ENCODE data around the gene RPL41.
A peak's percentile ranks its signal among the peaks of the same experiment; 100 is the strongest.
"Not testable (repeated sequence)": the region's sequence is repeated elsewhere in the genome, so short reads cannot be mapped to it uniquely, and the experiment has no call there.

Gene RPL41

DNA sequence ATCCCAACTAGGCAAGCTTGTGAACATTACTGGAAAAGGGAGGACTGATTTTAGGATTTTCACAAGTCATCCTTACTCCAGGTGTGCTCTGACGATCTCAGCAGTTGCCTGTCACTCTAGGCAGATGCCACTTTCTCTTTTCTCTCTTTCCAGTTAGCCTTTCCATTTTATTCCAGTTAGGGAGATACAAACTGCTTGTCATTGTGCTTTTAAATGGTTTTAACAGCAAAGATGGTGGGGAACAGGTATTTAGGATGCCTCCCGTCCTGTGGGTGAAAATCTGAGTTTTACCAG lies 10.9 kb upstream of the RPL41 start:
- Histone ChIP-seq H3K36me3 (ENCODE audit: insufficient read depth, low read length) (peaks cover 43% of the 10 kb centered on the region), H3K4me1 (ENCODE audit: insufficient read depth, low read length) (peaks cover 23% of the 10 kb centered on the region), H3K9me3 (ENCODE audit: low read length) (no peaks in the 10 kb centered on the region), H2AFZ (ENCODE audit: low read depth, low read length) (no peak overlapping the region), H3K27me3 (ENCODE audit: insufficient read depth, low read length) (no peaks in the 10 kb centered on the region), H3K4me3 (ENCODE audit: low read length) (peak overlapping the region; percentile 66)

DNA sequence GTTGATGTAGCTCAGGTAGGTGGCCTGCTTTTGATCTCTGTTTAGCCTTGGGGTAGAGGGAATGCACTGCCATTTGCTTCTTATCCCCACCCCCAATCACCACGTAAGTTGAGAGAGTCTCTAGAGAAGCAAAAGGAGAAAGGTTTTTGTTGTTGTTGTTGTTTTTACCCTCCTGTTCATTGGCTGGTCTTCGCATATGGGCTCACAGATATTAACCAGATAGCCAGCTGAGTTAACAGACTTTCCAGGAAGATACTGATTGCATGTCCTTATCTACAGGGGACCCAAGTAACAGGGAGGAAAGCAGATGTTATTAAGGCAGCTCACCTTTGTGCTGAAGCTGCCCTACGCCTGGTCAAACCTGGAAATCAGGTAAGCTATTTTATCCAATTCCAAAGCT lies 9.2 kb upstream of the RPL41 start:
- H3K36me3 ChIP-seq (ENCODE audit: insufficient read depth, low read length): peaks cover 58% of the 10 kb centered on the region
- no peak overlapping the region for H2AFZ ChIP-seq (ENCODE audit: low read depth, low read length)
- peaks cover 23% of the 10 kb centered on the region for H3K4me1 ChIP-seq (ENCODE audit: insufficient read depth, low read length)
- no peaks in the 10 kb centered on the region for H3K27me3 ChIP-seq (ENCODE audit: insufficient read depth, low read length)
- H3K9me3 ChIP-seq (ENCODE audit: low read length): no peaks in the 10 kb centered on the region
- H3K4me3 ChIP-seq (ENCODE audit: low read length): no peak overlapping the region

DNA sequence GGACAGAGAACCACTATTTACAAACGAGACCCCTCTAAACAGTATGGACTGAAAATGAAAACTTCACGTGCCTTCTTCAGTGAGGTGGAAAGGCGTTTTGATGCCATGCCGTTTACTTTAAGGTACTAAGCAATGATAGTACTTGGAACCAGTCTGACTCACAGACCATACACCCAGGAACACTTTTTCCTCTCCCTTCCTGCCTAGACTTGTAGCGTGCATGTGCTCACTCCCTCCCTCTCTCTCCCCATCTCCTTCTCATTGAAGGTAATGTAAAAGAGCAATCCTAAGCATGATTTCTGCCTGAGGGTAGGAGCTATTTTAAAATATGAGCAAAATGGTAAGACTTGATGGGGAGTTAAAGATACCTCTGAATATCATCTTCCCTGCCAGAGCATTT lies 5.9 kb upstream of the RPL41 start:
- Histone ChIP-seq H2AFZ (ENCODE audit: low read depth, low read length) (no peak overlapping the region), H3K9me3 (ENCODE audit: low read length) (no peaks in the 10 kb centered on the region), H3K4me1 (ENCODE audit: insufficient read depth, low read length) (peaks cover 8% of the 10 kb centered on the region), H3K4me3 (ENCODE audit: low read length) (no peak overlapping the region), H3K36me3 (ENCODE audit: insufficient read depth, low read length) (peaks cover 73% of the 10 kb centered on the region), H3K27me3 (ENCODE audit: insufficient read depth, low read length) (no peaks in the 10 kb centered on the region)

DNA sequence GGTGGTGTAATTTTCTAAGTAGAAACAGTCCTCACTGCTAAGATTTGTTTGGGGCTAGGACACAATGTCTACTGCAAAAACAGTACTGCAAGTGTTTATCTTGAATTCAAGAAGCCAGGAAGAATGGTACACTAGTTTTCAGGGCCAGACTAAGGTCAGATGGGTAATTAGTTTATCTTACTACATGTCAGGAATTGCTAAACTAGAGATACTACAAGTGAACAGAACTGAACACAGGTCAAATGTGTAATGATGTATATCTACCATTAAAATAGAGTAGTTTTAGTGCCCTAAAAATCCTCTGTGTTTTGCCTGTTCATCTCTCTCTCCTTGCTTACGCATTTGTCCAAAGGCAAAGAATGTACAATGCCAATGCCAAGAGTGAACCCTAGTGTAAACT lies 2.3 kb upstream of the RPL41 start:
- no peaks in the 10 kb centered on the region for H3K27me3 ChIP-seq (ENCODE audit: insufficient read depth, low read length)
- no peak overlapping the region for H2AFZ ChIP-seq (ENCODE audit: low read depth, low read length)
- H3K9me3 ChIP-seq (ENCODE audit: low read length): no peaks in the 10 kb centered on the region
- peaks cover 47% of the 10 kb centered on the region for H3K36me3 ChIP-seq (ENCODE audit: insufficient read depth, low read length)
- peaks cover 9% of the 10 kb centered on the region for H3K4me1 ChIP-seq (ENCODE audit: insufficient read depth, low read length)
- no peak overlapping the region for H3K4me3 ChIP-seq (ENCODE audit: low read length)

DNA sequence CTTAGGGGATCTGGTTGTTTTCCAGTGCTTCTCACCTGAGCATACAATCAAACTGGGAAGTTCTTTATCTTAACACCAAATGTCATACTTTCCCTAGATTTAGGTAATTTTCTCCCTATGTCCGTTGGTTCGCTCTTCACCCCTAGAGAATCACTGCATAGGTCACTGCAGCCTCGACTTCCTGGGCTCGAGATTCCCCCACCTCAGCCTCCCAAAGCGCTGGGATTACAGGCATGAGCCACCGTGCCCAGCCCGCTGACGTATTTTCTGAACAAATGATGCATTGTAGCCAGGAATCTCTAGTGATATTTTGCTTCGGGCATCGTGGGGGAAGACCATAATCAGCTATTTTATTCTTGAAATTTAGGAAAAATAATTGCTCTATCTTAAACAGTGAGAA lies 1.1 kb upstream of the RPL41 start:
- H3K27me3 ChIP-seq (ENCODE audit: insufficient read depth, low read length): no peaks in the 10 kb centered on the region
- peak overlapping the region; percentile 83 for H2AFZ ChIP-seq (ENCODE audit: low read depth, low read length)
- H3K36me3 ChIP-seq (ENCODE audit: insufficient read depth, low read length): peaks cover 41% of the 10 kb centered on the region
- H3K9me3 ChIP-seq (ENCODE audit: low read length): no peaks in the 10 kb centered on the region
- H3K4me1 ChIP-seq (ENCODE audit: insufficient read depth, low read length): peaks cover 18% of the 10 kb centered on the region
- peak overlapping the region; percentile 64 for H3K4me3 ChIP-seq (ENCODE audit: low read length)

DNA sequence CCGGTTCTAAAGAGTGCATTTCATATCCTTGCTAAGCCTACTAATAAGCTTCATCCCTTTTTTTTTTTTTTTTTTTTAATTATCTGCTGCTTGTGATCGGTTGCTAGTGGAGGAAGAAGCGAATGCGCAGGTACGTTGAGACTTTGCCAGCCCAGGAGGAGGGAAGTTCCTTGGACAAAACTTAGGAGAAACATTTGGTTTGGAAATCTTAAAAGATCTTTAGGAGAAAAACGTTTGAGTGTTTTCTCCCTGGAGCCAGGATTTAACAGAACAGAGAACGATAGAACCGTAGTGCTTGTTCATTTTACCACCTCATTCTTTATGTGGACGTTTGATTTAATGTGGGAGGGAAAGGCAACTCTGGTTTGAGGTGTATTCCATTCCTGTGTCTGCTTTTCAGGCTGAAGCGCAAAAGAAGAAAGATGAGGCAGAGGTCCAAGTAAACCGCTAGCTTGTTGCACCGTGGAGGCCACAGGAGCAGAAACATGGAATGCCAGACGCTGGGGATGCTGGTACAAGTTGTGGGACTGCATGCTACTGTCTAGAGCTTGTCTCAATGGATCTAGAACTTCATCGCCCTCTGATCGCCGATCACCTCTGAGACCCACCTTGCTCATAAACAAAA lies 761 bp downstream of the RPL41 start:
- Histone ChIP-seq H3K36me3 (ENCODE audit: insufficient read depth, low read length) (peaks cover 40% of the 10 kb centered on the region), H3K4me1 (ENCODE audit: insufficient read depth, low read length) (peaks cover 18% of the 10 kb centered on the region), H3K4me3 (ENCODE audit: low read length) (peak overlapping the region; percentile 64)
- H3K9me3 ChIP-seq (ENCODE audit: low read length); H2AFZ ChIP-seq (ENCODE audit: low read depth, low read length); H3K27me3 ChIP-seq (ENCODE audit: insufficient read depth, low read length): not testable (repeated sequence)

DNA sequence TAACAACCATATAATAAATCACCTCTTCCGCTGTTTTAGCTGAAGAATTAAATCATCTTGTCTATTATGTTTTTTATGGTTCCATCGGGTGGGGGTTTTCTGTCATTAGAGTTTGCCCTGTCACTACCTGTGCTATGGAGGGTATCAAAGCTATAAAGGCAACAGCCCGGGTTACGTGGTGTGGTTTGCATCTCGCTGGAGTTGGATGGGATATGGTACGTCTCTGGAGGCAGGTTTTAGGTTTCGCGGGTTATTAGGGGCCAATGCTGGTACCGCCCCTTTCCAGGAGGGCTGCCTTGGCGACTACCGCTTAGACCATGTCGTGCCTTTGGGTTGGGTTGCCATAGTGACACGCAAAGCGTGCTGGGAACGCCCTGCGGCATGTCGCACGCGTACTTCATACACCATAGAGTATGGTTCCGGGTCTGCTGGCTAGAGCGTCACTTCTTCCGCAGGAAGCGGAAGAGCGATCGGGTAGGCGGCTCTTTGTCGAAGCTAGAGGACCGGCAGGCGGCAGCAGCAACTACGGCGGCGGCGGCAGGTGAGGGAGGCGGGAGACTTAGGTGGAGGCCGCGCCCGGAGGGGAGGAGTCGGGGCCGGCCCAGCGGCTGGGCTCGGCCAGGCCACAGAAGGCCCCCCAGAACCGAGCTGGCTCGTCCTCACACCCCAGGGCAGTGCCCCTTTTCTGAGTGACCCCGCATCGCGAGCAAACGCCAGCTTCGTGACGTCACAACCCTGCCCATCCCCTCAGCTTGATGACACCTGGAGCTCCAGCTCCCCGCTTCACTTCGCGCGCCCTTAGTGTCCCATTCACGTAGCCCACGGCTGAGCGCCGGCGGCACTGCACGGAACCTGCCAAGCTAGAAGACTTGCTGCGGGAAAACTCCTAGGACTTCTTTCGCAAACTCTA lies 1.6 kb downstream of the RPL41 start, which contains the start of gene ZC3H10:
ZC3H10 (plus strand) TSS at position 489 of the 910 bp plus-strand sequence. CDS start 2,297 bp downstream, outside the sequence.
- H3K36me3 ChIP-seq (ENCODE audit: insufficient read depth, low read length): peaks cover 37% of the 10 kb centered on the region

DNA sequence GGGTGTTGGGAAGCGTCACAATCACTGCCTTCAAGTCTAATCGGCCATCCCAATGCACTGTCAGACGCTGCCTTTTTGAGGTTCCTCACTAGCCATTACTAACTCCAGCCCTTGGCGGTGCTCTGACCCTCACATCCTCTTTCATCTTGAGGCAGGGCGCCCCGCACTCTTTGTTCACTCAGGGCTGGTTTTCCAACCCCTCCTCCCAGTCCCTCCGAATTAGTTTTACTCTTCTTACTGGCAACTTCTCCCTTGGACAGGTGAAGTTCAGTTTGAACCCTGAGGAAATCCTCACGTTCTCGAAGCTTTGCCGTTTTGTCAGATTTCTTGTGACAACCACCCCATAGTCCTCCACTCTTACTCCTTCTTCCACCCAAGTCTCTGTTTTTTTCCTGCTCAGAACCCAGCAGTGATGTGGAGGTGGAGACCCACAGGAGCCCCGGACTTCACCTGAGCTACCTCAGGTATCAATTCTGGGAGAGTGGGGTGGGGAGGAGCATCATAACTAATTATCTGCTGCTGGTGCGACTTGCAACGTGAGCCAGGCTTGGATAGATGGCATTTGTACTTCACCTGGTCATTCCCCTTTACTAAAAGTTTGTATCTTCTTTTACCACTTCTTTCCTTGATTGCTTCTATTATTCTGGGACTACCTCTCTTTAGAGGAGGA lies 2.4 kb downstream of the RPL41 start:
- H3K27me3 ChIP-seq (ENCODE audit: insufficient read depth, low read length): no peaks in the 10 kb centered on the region
- peaks cover 33% of the 10 kb centered on the region for H3K36me3 ChIP-seq (ENCODE audit: insufficient read depth, low read length)
- peaks cover 18% of the 10 kb centered on the region for H3K4me1 ChIP-seq (ENCODE audit: insufficient read depth, low read length)
- H3K4me3 ChIP-seq (ENCODE audit: low read length): peak overlapping the region; percentile 69
- no peaks in the 10 kb centered on the region for H3K9me3 ChIP-seq (ENCODE audit: low read length)
- no peak overlapping the region for H2AFZ ChIP-seq (ENCODE audit: low read depth, low read length)

More for the DNA sequence above, 1.6 kb downstream of the RPL41 start, which contains the start of gene ZC3H10:
- no peaks in the 10 kb centered on the region for H3K9me3 ChIP-seq (ENCODE audit: low read length)
- H2AFZ ChIP-seq (ENCODE audit: low read depth, low read length): no peak within 1 kb of the TSS
- no peaks in the 10 kb centered on the region for H3K27me3 ChIP-seq (ENCODE audit: insufficient read depth, low read length)
- H3K4me3 ChIP-seq (ENCODE audit: low read length): peak within 1 kb of the TSS; percentile 69
- peaks cover 18% of the 10 kb centered on the region for H3K4me1 ChIP-seq (ENCODE audit: insufficient read depth, low read length)

DNA sequence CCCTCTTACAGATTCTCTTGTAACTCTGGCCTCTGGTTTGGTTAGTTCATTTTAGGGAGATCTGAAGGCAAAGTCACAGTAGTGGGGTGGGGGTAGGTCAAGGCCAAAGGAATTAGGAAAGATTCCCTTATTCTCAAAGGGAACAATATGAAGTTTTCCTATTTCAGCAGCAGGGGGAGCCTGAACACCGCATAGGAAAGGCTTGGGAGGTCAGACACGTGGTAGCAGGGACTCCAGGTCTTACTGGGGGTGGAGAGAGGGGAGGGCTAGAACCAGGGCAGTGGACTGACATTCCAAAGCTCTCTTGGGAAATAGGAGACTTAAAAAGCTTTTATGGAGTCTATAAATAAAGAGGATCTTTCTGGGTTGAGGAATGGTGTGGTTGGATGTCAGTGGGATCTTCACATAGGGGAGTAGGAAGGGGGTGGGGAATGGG lies 2.9 kb downstream of the RPL41 start:
- H3K9me3 ChIP-seq (ENCODE audit: low read length): no peaks in the 10 kb centered on the region
- H3K4me1 ChIP-seq (ENCODE audit: insufficient read depth, low read length): peaks cover 18% of the 10 kb centered on the region
- H2AFZ ChIP-seq (ENCODE audit: low read depth, low read length): no peak overlapping the region

DNA sequence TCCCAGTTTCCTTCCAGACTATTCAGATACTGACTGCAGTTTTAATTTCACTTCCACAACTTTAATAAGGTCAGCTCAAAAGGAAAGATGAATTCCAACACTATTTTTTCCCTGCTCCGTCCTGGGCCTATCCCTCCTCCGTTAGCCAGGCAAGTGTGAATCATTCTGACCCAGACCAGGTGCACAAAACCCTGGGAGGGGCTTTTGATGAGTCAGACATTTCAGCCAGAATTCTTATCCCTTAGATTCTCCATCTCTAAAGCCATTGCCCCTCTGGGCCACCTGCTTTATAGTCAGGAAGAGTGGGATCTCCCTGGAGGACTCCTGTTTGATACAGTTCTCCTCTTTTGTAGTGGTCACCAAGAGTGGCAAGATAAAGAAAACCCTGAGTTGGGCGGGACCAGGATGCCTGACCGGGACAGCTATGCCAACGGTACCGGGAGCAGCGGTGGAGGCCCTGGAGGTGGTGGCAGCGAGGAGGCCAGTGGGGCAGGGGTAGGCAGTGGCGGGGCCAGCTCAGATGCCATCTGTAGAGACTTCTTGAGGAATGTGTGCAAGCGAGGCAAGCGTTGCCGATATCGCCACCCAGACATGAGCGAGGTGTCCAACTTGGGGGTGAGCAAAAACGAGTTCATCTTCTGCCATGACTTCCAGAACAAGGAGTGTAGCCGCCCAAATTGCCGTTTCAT lies 3.9 kb downstream of the RPL41 start:
- Histone ChIP-seq H3K9me3 (ENCODE audit: low read length) (no peaks in the 10 kb centered on the region), H3K27me3 (ENCODE audit: insufficient read depth, low read length) (no peaks in the 10 kb centered on the region), H3K36me3 (ENCODE audit: insufficient read depth, low read length) (peaks cover 28% of the 10 kb centered on the region), H3K4me1 (ENCODE audit: insufficient read depth, low read length) (peaks cover 18% of the 10 kb centered on the region), H2AFZ (ENCODE audit: low read depth, low read length) (no peak overlapping the region), H3K4me3 (ENCODE audit: low read length) (no peak overlapping the region)

More for the DNA sequence above, 2.9 kb downstream of the RPL41 start:
- Histone ChIP-seq H3K27me3 (ENCODE audit: insufficient read depth, low read length) (no peaks in the 10 kb centered on the region), H3K4me3 (ENCODE audit: low read length) (peak overlapping the region; percentile 69), H3K36me3 (ENCODE audit: insufficient read depth, low read length) (peaks cover 28% of the 10 kb centered on the region)

DNA sequence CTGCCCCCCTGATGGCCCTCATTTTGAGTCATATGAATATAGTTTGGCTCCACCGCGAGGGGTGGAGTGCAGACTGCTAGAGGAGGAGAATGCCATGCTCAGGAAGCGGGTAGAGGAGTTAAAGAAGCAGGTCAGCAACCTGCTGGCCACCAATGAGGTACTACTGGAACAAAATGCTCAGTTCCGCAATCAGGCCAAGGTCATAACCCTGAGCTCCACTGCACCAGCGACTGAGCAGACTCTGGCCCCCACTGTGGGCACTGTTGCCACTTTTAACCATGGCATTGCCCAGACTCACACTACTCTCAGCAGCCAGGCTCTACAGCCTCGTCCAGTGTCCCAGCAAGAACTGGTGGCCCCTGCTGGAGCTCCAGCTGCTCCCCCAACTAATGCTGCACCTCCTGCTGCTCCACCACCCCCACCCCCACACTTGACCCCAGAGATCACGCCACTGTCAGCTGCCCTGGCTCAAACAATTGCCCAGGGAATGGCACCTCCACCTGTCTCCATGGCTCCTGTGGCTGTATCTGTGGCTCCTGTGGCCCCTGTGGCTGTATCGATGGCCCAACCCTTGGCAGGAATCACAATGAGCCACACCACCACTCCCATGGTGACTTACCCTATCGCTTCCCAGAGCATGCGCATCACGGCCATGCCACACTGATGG lies 4.9 kb downstream of the RPL41 start:
- H3K4me1 ChIP-seq (ENCODE audit: insufficient read depth, low read length): peaks cover 21% of the 10 kb centered on the region
- H3K27me3 ChIP-seq (ENCODE audit: insufficient read depth, low read length): no peaks in the 10 kb centered on the region
- H3K36me3 ChIP-seq (ENCODE audit: insufficient read depth, low read length): peaks cover 28% of the 10 kb centered on the region
- H2AFZ ChIP-seq (ENCODE audit: low read depth, low read length): no peak overlapping the region
- no peaks in the 10 kb centered on the region for H3K9me3 ChIP-seq (ENCODE audit: low read length)
- no peak overlapping the region for H3K4me3 ChIP-seq (ENCODE audit: low read length)

DNA sequence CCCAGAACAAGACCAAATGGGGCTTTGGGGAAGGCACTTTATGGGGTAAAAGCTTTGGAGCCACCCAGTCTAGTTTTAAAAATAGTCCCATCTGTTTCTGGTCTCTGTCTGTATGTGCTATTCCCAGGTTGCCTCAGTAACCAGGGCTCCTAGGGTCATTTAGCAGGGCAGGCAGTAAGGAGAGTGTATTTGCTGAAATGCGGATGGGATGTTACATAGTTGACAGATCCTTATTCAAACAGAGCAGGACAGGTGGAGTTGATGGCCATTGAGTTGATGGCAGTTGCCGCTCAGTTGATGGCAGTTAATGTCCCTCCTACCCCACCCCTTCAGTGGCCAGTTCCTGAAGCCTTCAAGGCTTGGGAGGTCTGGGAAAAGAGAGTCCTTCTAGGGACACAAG lies 6.2 kb downstream of the RPL41 start:
- Histone ChIP-seq H3K9me3 (ENCODE audit: low read length) (no peaks in the 10 kb centered on the region), H3K4me3 (ENCODE audit: low read length) (no peak overlapping the region), H3K4me1 (ENCODE audit: insufficient read depth, low read length) (peaks cover 34% of the 10 kb centered on the region), H3K36me3 (ENCODE audit: insufficient read depth, low read length) (peaks cover 25% of the 10 kb centered on the region), H3K27me3 (ENCODE audit: insufficient read depth, low read length) (no peaks in the 10 kb centered on the region), H2AFZ (ENCODE audit: low read depth, low read length) (no peak overlapping the region)

Measured in neuron (in vitro differentiated cells).